Mammary epithelial cell (primary cell): ENCODE data around the gene OLFML2A.
"Not testable (repeated sequence)": the region's sequence is repeated elsewhere in the genome, so short reads cannot be mapped to it uniquely, and the experiment has no call there.

ENCODE experiments used
- CTCF ChIP-seq, 2 donors: IDR thresholded peaks in 1 of 2; conservative IDR thresholded peaks in 1 of 2; 2 replicates each; pipeline ENCODE4 v1.5.1; 2011 to 2012; ENCODE audit warnings: inconsistent platforms in 2 of 2, low read length in 2 of 2, mild to moderate bottlenecking in 2 of 2, control low read depth in 1 of 2, low read depth in 1 of 2; ENCODE audit not compliant: insufficient read depth in 1 of 2; ENCODE audit errors: extremely low read depth in 1 of 2
- EZH2 ChIP-seq: IDR thresholded peaks from 2 replicates; pipeline ENCODE4 v1.6.1; 2012; ENCODE audit warnings: low read length, inconsistent platforms, borderline replicate concordance

DNA sequence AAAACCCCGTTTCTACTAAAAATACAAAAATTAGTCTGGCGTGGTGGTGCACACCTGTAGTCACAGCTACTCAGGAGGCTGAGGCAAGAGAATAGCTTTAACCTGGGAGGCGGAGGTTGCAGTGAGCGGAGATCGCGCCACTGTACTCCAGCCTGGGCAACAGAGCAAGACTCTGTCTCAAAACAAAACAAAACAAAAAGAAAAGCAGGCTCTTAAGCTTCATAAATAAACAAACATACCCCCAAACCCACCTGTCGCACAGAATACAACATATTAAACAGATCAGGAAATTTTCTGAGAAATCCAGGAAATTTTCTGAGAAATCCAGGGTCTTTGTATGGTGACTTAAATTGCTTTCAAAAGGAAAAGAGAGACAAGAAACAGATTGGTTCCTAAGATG lies 38.9 kb upstream of the OLFML2A start:
- TF ChIP-seq CTCF (conservative IDR thresholded peaks at IDR 0.05 in 1 of 2, IDR thresholded peaks at IDR 0.05 in 1 of 2; ENCODE audit: extremely low read depth in 1 of 2, insufficient read depth in 1 of 2, low read depth in 1 of 2, low read length in 2 of 2); EZH2: not testable (repeated sequence)
